ENCODE results near the gene RNF217.

DNA sequence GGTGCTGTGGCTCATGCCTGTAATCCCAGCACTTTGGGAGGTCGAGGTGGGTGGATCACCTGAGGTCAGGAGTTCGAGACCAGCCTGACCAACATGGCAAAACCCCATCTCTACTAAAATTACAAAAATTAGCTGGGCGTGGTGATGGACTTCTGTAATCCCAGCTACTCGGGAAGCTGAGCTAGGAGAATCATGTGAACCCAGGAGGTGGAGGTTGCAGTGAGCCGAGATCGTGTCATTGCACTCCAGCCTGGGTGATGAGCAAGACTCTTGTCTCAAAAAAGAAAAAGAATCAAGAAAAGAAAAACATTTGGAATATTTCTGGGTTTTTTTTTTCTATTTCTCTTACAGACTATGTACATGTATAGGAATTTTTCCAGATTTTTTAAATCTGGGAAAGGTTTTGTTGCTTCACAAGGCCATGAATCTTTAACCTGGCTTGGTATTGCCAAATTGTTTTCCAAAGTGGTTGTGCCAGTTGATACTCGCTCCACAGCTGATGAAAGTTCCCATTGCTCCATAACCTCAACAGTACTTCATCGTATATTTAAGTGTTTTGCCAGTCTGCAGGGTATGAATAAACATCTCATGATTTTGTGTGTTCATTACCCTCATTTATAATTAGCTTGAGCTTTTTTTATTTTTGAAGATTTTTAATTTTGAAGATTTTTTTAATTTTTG lies 33.5 kb downstream of the RNF217 start:
- no peak for TF ChIP-seq POLR2AphosphoS5 (IDR thresholded peaks at IDR 0.05; ENCODE audit: low read depth, low read length)
- no peak for TF ChIP-seq POLR2A (IDR thresholded peaks at IDR 0.05; ENCODE audit: low read depth, low read length)
- no peak for TF ChIP-seq TAF1 (IDR thresholded peaks at IDR 0.05; ENCODE audit: borderline replicate concordance, low read depth, low read length)

Data from GM12892 (cell line).